C4-2B (cell line): Measurements from ENCODE around the gene VARS1.
"Not testable (repeated sequence)": the region's sequence is repeated elsewhere in the genome, so short reads cannot be mapped to it uniquely, and the experiment has no call there.

Experiments
- H3K27ac ChIP-seq: fragments of 450-650 bp; 2 replicates; pipeline ENCODE4 v1.5.1; 2017
- CTCF ChIP-seq: fragments of 450-650 bp; conservative IDR thresholded peaks from 2 replicates; pipeline ENCODE4 v1.5.1; 2017; ENCODE audit warnings: mild to moderate bottlenecking
- ZFX ChIP-seq: fragments of 450-650 bp; IDR thresholded peaks from 2 replicates; pipeline ENCODE4 v1.6.1; 2017

Gene VARS1

GRCh38 chr6:31795616-31796298, at the start of gene VARS1:
TSS of gene VARS1 (minus strand) at chr6:31795752. CDS start at chr6:31795217, 535 bp downstream.
- TF ChIP-seq CTCF: peak; percentile 91
- TF ChIP-seq ZFX: peak; percentile 23; the same call in 1 of the 2 replicates
- peak within 1 kb of the TSS; percentile 94 for H3K27ac ChIP-seq

- TF ChIP-seq ZFX: no peak
- no peak overlapping the region for H3K27ac ChIP-seq
Measured at GRCh38 chr6:31844507-31844906, 49.0 kb upstream of the VARS1 start.

GRCh38 chr6:31842053-31842452, 46.5 kb upstream of the VARS1 start:
- no peak overlapping the region for H3K27ac ChIP-seq
- TF ChIP-seq CTCF (no peak), ZFX (no peak)

- not testable (repeated sequence) for H3K27ac ChIP-seq
Measured at GRCh38 chr6:31839779-31840126, 44.2 kb upstream of the VARS1 start.

GRCh38 chr6:31838968-31839367, 43.4 kb upstream of the VARS1 start:
- TF ChIP-seq CTCF: no peak
- no peak for TF ChIP-seq ZFX
- H3K27ac ChIP-seq: no peak overlapping the region

GRCh38 chr6:31838114-31838553, 42.6 kb upstream of the VARS1 start:
- peak overlapping the region; percentile 1; the same call in 1 of the 2 replicates for H3K27ac ChIP-seq

GRCh38 chr6:31837369-31838113, 42.0 kb upstream of the VARS1 start:
- H3K27ac ChIP-seq: peak overlapping the region; percentile 97; the same call in 1 of the 2 replicates
- TF ChIP-seq ZFX: no peak
- no peak for TF ChIP-seq CTCF

GRCh38 chr6:31836474-31837368, 41.2 kb upstream of the VARS1 start:
- H3K27ac ChIP-seq: peak overlapping the region; percentile 97
- TF ChIP-seq ZFX (no peak), CTCF (no peak)
